ENCODE results near the gene CDK14. TPM values are rescaled to one million over a fixed set of nuclear protein-coding genes. Genes with fewer than 3 reads are reported as not detected.

The CDK14 gene
- total and polyA plus RNA-seq, 2 donors (not counting 1 experiment from before 2014, with no cell fraction given): 42.1 to 167 TPM

DNA sequence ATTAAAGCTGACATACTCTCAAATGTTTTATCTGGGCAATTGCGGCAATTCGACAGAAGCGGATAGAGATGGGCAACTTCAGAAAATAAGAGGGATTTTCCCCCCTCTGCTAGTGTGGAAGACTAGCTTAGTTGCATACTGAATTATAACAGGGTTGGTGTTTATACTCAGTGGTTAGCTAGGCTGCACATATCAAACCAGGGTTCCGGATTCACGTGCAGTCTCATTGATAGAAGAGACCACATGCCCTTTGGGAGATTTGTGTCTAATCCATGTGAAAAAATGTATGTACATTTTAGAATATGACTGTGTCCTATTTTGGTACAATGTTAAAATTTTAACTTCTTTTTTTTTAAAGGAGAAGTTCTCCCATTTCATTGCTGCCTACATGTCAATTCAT, 531.2 kb downstream of the CDK14 start:
- ChIA-PET POLR2A (no interaction called here), CTCF (no interaction called here)
- no peaks in the 10 kb centered on the region for H3K4me1 Mint-ChIP-seq
- Histone ChIP-seq H3K4me3 (ENCODE audit: control extremely low read depth in 1 of 5, extremely low read depth in 1 of 5, insufficient read depth in 1 of 5, low read depth in 2 of 5, low read length in 4 of 5) (no peak overlapping the region), H3K9ac (ENCODE audit: low read length) (no peak overlapping the region), H4K20me1 (ENCODE audit: control insufficient read depth, insufficient read depth, low read length, poor library complexity, severe bottlenecking) (no peaks in the 10 kb centered on the region), H3K27me3 (replicated peaks in 1 of 4; ENCODE audit: control extremely low read depth in 1 of 4, control insufficient read depth in 3 of 4, insufficient read depth in 4 of 4, low read length in 3 of 4) (no peaks in the 10 kb centered on the region), H3K27ac (ENCODE audit: low read length in 2 of 2) (no peak overlapping the region), H3K4me2 (replicated peaks; ENCODE audit: low read depth, low read length, poor library complexity, severe bottlenecking) (no peak overlapping the region), H3K4me1 (ENCODE audit: control insufficient read depth in 2 of 2, insufficient read depth in 2 of 2, low read length in 2 of 2) (no peaks in the 10 kb centered on the region), H2AFZ (ENCODE audit: insufficient read depth, low read depth, low read length, poor library complexity, severe bottlenecking) (no peak overlapping the region), H3K79me2 (ENCODE audit: control insufficient read depth, insufficient read depth, low read length) (no peaks in the 10 kb centered on the region), H3K36me3 (replicated peaks in 1 of 2; ENCODE audit: control extremely low read depth in 1 of 2, control insufficient read depth in 1 of 2, extremely low read depth in 1 of 2, insufficient read depth in 2 of 2, low read length in 1 of 2) (peaks cover 0 to 18% of the 10 kb centered on the region in 2 experiments), H3K9me3 (ENCODE audit: control extremely low read depth in 1 of 3, control insufficient read depth in 2 of 3, insufficient read depth in 1 of 3, low read length in 2 of 3) (peaks cover 0 to 5% (median 0%) of the 10 kb centered on the region in 3 donors)
- intact Hi-C loops (cut with micrococcal nuclease): no loop called here
- peaks cover 4% of the 10 kb centered on the region for H3K9me3 Mint-ChIP-seq (ENCODE audit: insufficient read depth)
- no peak for DNase-seq
- ATAC-seq (ENCODE audit: low read depth): no peak
- TF ChIP-seq EZH2 (IDR thresholded peaks at IDR 0.05; ENCODE audit: borderline replicate concordance, insufficient read depth, low read depth, low read length, poor library complexity, severe bottlenecking): no peak
- TF ChIP-seq, protein P1, sequence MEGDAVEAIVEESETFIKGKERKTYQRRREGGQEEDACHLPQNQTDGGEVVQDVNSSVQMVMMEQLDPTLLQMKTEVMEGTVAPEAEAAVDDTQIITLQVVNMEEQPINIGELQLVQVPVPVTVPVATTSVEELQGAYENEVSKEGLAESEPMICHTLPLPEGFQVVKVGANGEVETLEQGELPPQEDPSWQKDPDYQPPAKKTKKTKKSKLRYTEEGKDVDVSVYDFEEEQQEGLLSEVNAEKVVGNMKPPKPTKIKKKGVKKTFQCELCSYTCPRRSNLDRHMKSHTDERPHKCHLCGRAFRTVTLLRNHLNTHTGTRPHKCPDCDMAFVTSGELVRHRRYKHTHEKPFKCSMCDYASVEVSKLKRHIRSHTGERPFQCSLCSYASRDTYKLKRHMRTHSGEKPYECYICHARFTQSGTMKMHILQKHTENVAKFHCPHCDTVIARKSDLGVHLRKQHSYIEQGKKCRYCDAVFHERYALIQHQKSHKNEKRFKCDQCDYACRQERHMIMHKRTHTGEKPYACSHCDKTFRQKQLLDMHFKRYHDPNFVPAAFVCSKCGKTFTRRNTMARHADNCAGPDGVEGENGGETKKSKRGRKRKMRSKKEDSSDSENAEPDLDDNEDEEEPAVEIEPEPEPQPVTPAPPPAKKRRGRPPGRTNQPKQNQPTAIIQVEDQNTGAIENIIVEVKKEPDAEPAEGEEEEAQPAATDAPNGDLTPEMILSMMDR (IDR thresholded peaks at IDR 0.05): no peak
- no peak overlapping the region for H3K27ac Mint-ChIP-seq
- whole genome bisulfite sequencing (ENCODE audit: insufficient coverage): 100% methylated on average over 2 of the region's 5 CpGs
- H3K4me3 Mint-ChIP-seq: no peak overlapping the region
- no peaks in the 10 kb centered on the region for H3K27me3 Mint-ChIP-seq

DNA sequence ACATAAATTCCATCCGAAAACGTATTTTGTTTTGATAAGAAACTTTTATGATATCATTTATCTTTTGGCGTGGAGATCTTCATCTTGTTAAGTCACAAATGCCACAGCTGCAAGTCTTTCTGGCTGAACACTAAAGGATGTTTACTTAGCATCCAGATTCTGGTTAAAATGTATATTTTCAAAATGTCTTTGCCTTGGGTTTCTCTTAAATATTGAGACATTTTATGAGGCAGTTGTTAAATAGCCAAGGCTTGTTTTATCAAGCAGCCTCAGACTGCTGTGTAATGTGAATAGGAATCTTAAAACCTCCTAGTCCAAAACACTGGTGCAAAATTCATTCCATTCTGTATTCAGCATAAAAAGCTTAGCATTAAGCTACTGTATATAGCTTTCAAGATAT, 531.8 kb downstream of the CDK14 start:
- no peaks in the 10 kb centered on the region for H3K27me3 Mint-ChIP-seq
- no peak overlapping the region for H3K4me3 Mint-ChIP-seq
- no peak for ATAC-seq (ENCODE audit: low read depth)
- no peaks in the 10 kb centered on the region for H4K20me1 ChIP-seq (ENCODE audit: control insufficient read depth, insufficient read depth, low read length, poor library complexity, severe bottlenecking)
- intact Hi-C loops (cut with micrococcal nuclease): no loop called here
- ChIA-PET CTCF (no interaction called here), POLR2A (no interaction called here)
- H3K4me1 ChIP-seq (ENCODE audit: control insufficient read depth in 2 of 2, insufficient read depth in 2 of 2, low read length in 2 of 2): no peaks in the 10 kb centered on the region
- no peaks in the 10 kb centered on the region for H3K4me1 Mint-ChIP-seq
- no peak overlapping the region for H3K9ac ChIP-seq (ENCODE audit: low read length)
- H2AFZ ChIP-seq (ENCODE audit: insufficient read depth, low read depth, low read length, poor library complexity, severe bottlenecking): no peak overlapping the region
- H3K9me3 ChIP-seq (ENCODE audit: control extremely low read depth in 1 of 3, control insufficient read depth in 2 of 3, insufficient read depth in 1 of 3, low read length in 2 of 3): peaks cover 0 to 2% (median 0%) of the 10 kb centered on the region in 3 donors
- no peak for DNase-seq
- no peaks in the 10 kb centered on the region for H3K27me3 ChIP-seq (replicated peaks in 1 of 4; ENCODE audit: control extremely low read depth in 1 of 4, control insufficient read depth in 3 of 4, insufficient read depth in 4 of 4, low read length in 3 of 4)
- H3K4me3 ChIP-seq (ENCODE audit: control extremely low read depth in 1 of 5, extremely low read depth in 1 of 5, insufficient read depth in 1 of 5, low read depth in 2 of 5, low read length in 4 of 5): no peak overlapping the region
- H3K36me3 ChIP-seq (replicated peaks in 1 of 2; ENCODE audit: control extremely low read depth in 1 of 2, control insufficient read depth in 1 of 2, extremely low read depth in 1 of 2, insufficient read depth in 2 of 2, low read length in 1 of 2): peaks cover 0 to 18% of the 10 kb centered on the region in 2 experiments
- 100% methylated on average over 1 of the region's 3 CpGs for WGBS (ENCODE audit: insufficient coverage)
- H3K4me2 ChIP-seq (replicated peaks; ENCODE audit: low read depth, low read length, poor library complexity, severe bottlenecking): no peak overlapping the region
- no peaks in the 10 kb centered on the region for H3K79me2 ChIP-seq (ENCODE audit: control insufficient read depth, insufficient read depth, low read length)
- H3K27ac Mint-ChIP-seq: no peak overlapping the region
- TF ChIP-seq, protein P1 (IDR thresholded peaks at IDR 0.05): no peak
- TF ChIP-seq EZH2 (IDR thresholded peaks at IDR 0.05; ENCODE audit: borderline replicate concordance, insufficient read depth, low read depth, low read length, poor library complexity, severe bottlenecking): no peak
- no peaks in the 10 kb centered on the region for H3K9me3 Mint-ChIP-seq (ENCODE audit: insufficient read depth)
- H3K27ac ChIP-seq (ENCODE audit: low read length in 2 of 2): no peak overlapping the region
